ENCODE data around the gene CSNK1A1.

Gene CSNK1A1

GRCh38 chr5:149481485-149481884 is 69.8 kb downstream of the CSNK1A1 start:
- Histone ChIP-seq H3K18ac (ENCODE audit: low read length) (no peak overlapping the region), H2AK5ac (ENCODE audit: low read length) (no peak overlapping the region), H3K4me2 (ENCODE audit: low read length) (no peak overlapping the region), H3K4me1 (ENCODE audit: control insufficient read depth in 1 of 2, insufficient read depth in 2 of 2, low read length in 2 of 2) (peaks cover 10 to 20% of the 10 kb centered on the region in 2 experiments), H2BK12ac (ENCODE audit: low read length) (peak overlapping the region; percentile 51), H2AFZ (ENCODE audit: insufficient read depth, low read length, poor library complexity) (no peak overlapping the region), H3K9me3 (ENCODE audit: insufficient read depth, low read depth, low read length) (no peaks in the 10 kb centered on the region), H3K4me3 (ENCODE audit: low read depth, low read length) (no peak overlapping the region), H3K27me3 (ENCODE audit: insufficient read depth, low read length) (no peaks in the 10 kb centered on the region), H3K23ac (ENCODE audit: low read length) (no peak overlapping the region), H3K79me1 (ENCODE audit: low read length) (peaks cover 17% of the 10 kb centered on the region), H2BK5ac (ENCODE audit: low read depth, low read length, poor library complexity) (no peak overlapping the region), H4K91ac (ENCODE audit: low read depth, low read length) (no peak overlapping the region), H3K27ac (ENCODE audit: low read depth, low read length) (no peak overlapping the region), H2BK120ac (ENCODE audit: insufficient read depth, low read length, poor library complexity) (no peak overlapping the region), H4K8ac (ENCODE audit: low read depth, low read length) (no peak overlapping the region), H3K36me3 (ENCODE audit: control insufficient read depth in 1 of 2, insufficient read depth in 2 of 2, low read length in 2 of 2) (no peaks in the 10 kb centered on the region), H3K9ac (ENCODE audit: low read length) (no peak overlapping the region), H3K79me2 (ENCODE audit: control insufficient read depth, insufficient read depth, low read length, poor library complexity) (peaks cover 3% of the 10 kb centered on the region), H4K12ac (ENCODE audit: low read depth, low read length) (no peak overlapping the region), H3K14ac (ENCODE audit: low read length) (no peak overlapping the region), H3K4ac (ENCODE audit: low read depth, low read length) (no peak overlapping the region)
- WGBS (ENCODE audit: extremely low coverage, insufficient coverage, insufficient read length): no CpG with 5 or more reads among the region's 4 CpGs
- DNase-seq: no peak

GRCh38 chr5:149478761-149479160 is 72.5 kb downstream of the CSNK1A1 start:
- Histone ChIP-seq H3K4me1 (ENCODE audit: control insufficient read depth in 1 of 2, insufficient read depth in 2 of 2, low read length in 2 of 2) (peaks cover 8 to 10% of the 10 kb centered on the region in 2 experiments), H4K12ac (ENCODE audit: low read depth, low read length) (no peak overlapping the region), H3K14ac (ENCODE audit: low read length) (peak overlapping the region; percentile 30), H3K4ac (ENCODE audit: low read depth, low read length) (no peak overlapping the region), H3K27ac (ENCODE audit: low read depth, low read length) (no peak overlapping the region), H2AFZ (ENCODE audit: insufficient read depth, low read length, poor library complexity) (no peak overlapping the region), H3K9me3 (ENCODE audit: insufficient read depth, low read depth, low read length) (no peaks in the 10 kb centered on the region), H3K4me3 (ENCODE audit: low read depth, low read length) (no peak overlapping the region), H3K4me2 (ENCODE audit: low read length) (no peak overlapping the region), H2AK5ac (ENCODE audit: low read length) (no peak overlapping the region), H3K27me3 (ENCODE audit: insufficient read depth, low read length) (no peaks in the 10 kb centered on the region), H3K36me3 (ENCODE audit: control insufficient read depth in 1 of 2, insufficient read depth in 2 of 2, low read length in 2 of 2) (no peaks in the 10 kb centered on the region), H3K79me2 (ENCODE audit: control insufficient read depth, insufficient read depth, low read length, poor library complexity) (no peaks in the 10 kb centered on the region), H2BK12ac (ENCODE audit: low read length) (peak overlapping the region; percentile 73), H3K18ac (ENCODE audit: low read length) (no peak overlapping the region), H3K79me1 (ENCODE audit: low read length) (peaks cover 5% of the 10 kb centered on the region), H4K8ac (ENCODE audit: low read depth, low read length) (no peak overlapping the region), H2BK5ac (ENCODE audit: low read depth, low read length, poor library complexity) (no peak overlapping the region), H3K9ac (ENCODE audit: low read length) (no peak overlapping the region), H4K91ac (ENCODE audit: low read depth, low read length) (no peak overlapping the region), H2BK120ac (ENCODE audit: insufficient read depth, low read length, poor library complexity) (no peak overlapping the region), H3K23ac (ENCODE audit: low read length) (no peak overlapping the region)
- WGBS (ENCODE audit: extremely low coverage, insufficient coverage, insufficient read length): no CpG with 5 or more reads among the region's 3 CpGs
- DNase-seq: no peak

- no peak overlapping the region for H3K4ac ChIP-seq (ENCODE audit: low read depth, low read length)
- H2BK120ac ChIP-seq (ENCODE audit: insufficient read depth, low read length, poor library complexity): no peak overlapping the region
- H3K27ac ChIP-seq (ENCODE audit: low read depth, low read length): no peak overlapping the region
- H4K12ac ChIP-seq (ENCODE audit: low read depth, low read length): no peak overlapping the region
- H3K9me3 ChIP-seq (ENCODE audit: insufficient read depth, low read depth, low read length): no peaks in the 10 kb centered on the region
- no peaks in the 10 kb centered on the region for H3K36me3 ChIP-seq (ENCODE audit: control insufficient read depth in 1 of 2, insufficient read depth in 2 of 2, low read length in 2 of 2)
- H2AK5ac ChIP-seq (ENCODE audit: low read length): no peak overlapping the region
- DNase-seq: no peak
- no peak overlapping the region for H4K91ac ChIP-seq (ENCODE audit: low read depth, low read length)
- H2AFZ ChIP-seq (ENCODE audit: insufficient read depth, low read length, poor library complexity): no peak overlapping the region
- no peak overlapping the region for H3K4me2 ChIP-seq (ENCODE audit: low read length)
- no peak overlapping the region for H3K23ac ChIP-seq (ENCODE audit: low read length)
- H3K4me1 ChIP-seq (ENCODE audit: control insufficient read depth in 1 of 2, insufficient read depth in 2 of 2, low read length in 2 of 2): peaks cover 5 to 6% of the 10 kb centered on the region in 2 experiments
- no peak overlapping the region for H4K8ac ChIP-seq (ENCODE audit: low read depth, low read length)
- H3K27me3 ChIP-seq (ENCODE audit: insufficient read depth, low read length): no peaks in the 10 kb centered on the region
- no peak overlapping the region for H2BK5ac ChIP-seq (ENCODE audit: low read depth, low read length, poor library complexity)
- no peak overlapping the region for H3K18ac ChIP-seq (ENCODE audit: low read length)
- H3K4me3 ChIP-seq (ENCODE audit: low read depth, low read length): no peak overlapping the region
- H3K79me2 ChIP-seq (ENCODE audit: control insufficient read depth, insufficient read depth, low read length, poor library complexity): no peaks in the 10 kb centered on the region
- no peak overlapping the region for H3K9ac ChIP-seq (ENCODE audit: low read length)
- H3K14ac ChIP-seq (ENCODE audit: low read length): no peak overlapping the region
- H2BK12ac ChIP-seq (ENCODE audit: low read length): no peak overlapping the region
- H3K79me1 ChIP-seq (ENCODE audit: low read length): peaks cover 2% of the 10 kb centered on the region
- WGBS (ENCODE audit: extremely low coverage, insufficient coverage, insufficient read length): no CpG with 5 or more reads among the region's 3 CpGs
Measured at GRCh38 chr5:149475777-149476176, 75.5 kb downstream of the CSNK1A1 start.

GRCh38 chr5:149474198-149474597 is 77.0 kb downstream of the CSNK1A1 start:
- H2BK5ac ChIP-seq (ENCODE audit: low read depth, low read length, poor library complexity): no peak overlapping the region
- H3K23ac ChIP-seq (ENCODE audit: low read length): no peak overlapping the region
- no peak overlapping the region for H4K91ac ChIP-seq (ENCODE audit: low read depth, low read length)
- no peak overlapping the region for H3K9ac ChIP-seq (ENCODE audit: low read length)
- no peak overlapping the region for H3K4me3 ChIP-seq (ENCODE audit: low read depth, low read length)
- H3K4me2 ChIP-seq (ENCODE audit: low read length): no peak overlapping the region
- no peaks in the 10 kb centered on the region for H3K79me2 ChIP-seq (ENCODE audit: control insufficient read depth, insufficient read depth, low read length, poor library complexity)
- no peaks in the 10 kb centered on the region for H3K27me3 ChIP-seq (ENCODE audit: insufficient read depth, low read length)
- H2AFZ ChIP-seq (ENCODE audit: insufficient read depth, low read length, poor library complexity): no peak overlapping the region
- no peak overlapping the region for H3K14ac ChIP-seq (ENCODE audit: low read length)
- H2BK12ac ChIP-seq (ENCODE audit: low read length): peak overlapping the region; percentile 19
- H4K8ac ChIP-seq (ENCODE audit: low read depth, low read length): no peak overlapping the region
- no peaks in the 10 kb centered on the region for H3K36me3 ChIP-seq (ENCODE audit: control insufficient read depth in 1 of 2, insufficient read depth in 2 of 2, low read length in 2 of 2)
- peak; percentile 86 to 90 for DNase-seq
- H3K4me1 ChIP-seq (ENCODE audit: control insufficient read depth in 1 of 2, insufficient read depth in 2 of 2, low read length in 2 of 2): peaks cover 5 to 6% of the 10 kb centered on the region in 2 experiments
- H3K18ac ChIP-seq (ENCODE audit: low read length): no peak overlapping the region
- no peak overlapping the region for H3K27ac ChIP-seq (ENCODE audit: low read depth, low read length)
- WGBS (ENCODE audit: extremely low coverage, insufficient coverage, insufficient read length): no CpG with 5 or more reads among the region's 3 CpGs
- H2AK5ac ChIP-seq (ENCODE audit: low read length): no peak overlapping the region
- H3K4ac ChIP-seq (ENCODE audit: low read depth, low read length): no peak overlapping the region
- no peak overlapping the region for H2BK120ac ChIP-seq (ENCODE audit: insufficient read depth, low read length, poor library complexity)
- no peaks in the 10 kb centered on the region for H3K9me3 ChIP-seq (ENCODE audit: insufficient read depth, low read depth, low read length)
- H3K79me1 ChIP-seq (ENCODE audit: low read length): peaks cover 2% of the 10 kb centered on the region
- H4K12ac ChIP-seq (ENCODE audit: low read depth, low read length): no peak overlapping the region
